Dermis blood vessel endothelial cell (primary cell): Measurements from ENCODE around the gene DENND2D. TPM values are rescaled to one million over a fixed set of nuclear protein-coding genes. Genes with fewer than 3 reads are reported as not detected.
A peak's percentile ranks its signal among the peaks of the same experiment; 100 is the strongest.

Experiments
- DNase-seq: peaks from one replicate; pipeline ENCODE4 v3.0.0; 2010
- total RNA-seq: library from RNA; depleted of rRNA; stranded (reverse); fragments of >200 nt; gene quantifications from 2 replicates; pipeline ENCODE4 v1.2.3, GENCODE V29; 2014

The DENND2D gene
- total RNA-seq, result 2.6 and 2.7 TPM in 2 replicates

DNA sequence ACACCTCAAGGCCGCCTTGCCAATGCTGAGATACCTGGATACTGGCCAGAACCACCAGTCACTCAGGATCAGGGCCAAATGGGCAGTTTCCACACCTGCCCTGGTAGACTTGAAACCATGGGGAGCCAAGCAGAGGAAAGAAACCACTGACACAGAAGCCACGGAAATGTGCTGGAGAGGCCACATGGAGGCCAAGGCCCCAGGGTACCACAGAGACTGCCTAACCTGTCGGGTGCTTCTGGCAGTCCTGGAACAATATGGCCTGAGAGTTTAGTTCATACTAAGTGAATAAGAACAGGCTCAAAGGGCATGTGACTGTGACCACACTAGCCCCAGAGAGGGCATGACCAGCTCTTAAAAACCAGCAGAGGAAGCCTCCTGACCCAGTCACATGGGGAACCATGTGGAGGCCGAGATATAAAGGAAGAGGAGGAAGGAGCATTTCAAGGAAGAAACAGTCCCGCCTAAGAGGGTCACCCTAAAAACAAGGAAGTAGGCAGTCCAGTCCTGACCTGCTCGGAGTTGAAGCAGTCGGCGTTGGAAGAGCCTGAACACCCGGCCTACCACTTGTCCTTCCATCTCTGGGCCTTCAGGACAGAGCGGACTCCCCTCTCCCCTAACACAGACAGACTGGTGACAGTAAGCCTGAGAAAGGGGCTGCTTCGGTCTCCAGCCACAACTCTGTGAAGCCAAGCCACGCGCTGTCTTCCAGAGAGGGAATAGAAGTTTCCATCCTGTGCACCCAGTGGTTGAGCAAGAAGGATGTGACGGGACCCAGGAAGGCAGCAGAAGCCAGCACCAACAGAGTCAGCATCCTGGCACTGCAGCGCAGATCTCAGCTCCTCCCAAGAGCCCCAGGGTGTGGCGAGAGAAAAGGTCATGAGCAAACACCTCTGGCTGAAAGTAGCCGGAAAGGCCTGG, at the start of gene DENND2D:
DENND2D (minus strand) TSS at position 766 of the 921 bp plus-strand sequence; CDS start at position 579, 187 bp downstream.
- DNase-seq, result no peak

DNA sequence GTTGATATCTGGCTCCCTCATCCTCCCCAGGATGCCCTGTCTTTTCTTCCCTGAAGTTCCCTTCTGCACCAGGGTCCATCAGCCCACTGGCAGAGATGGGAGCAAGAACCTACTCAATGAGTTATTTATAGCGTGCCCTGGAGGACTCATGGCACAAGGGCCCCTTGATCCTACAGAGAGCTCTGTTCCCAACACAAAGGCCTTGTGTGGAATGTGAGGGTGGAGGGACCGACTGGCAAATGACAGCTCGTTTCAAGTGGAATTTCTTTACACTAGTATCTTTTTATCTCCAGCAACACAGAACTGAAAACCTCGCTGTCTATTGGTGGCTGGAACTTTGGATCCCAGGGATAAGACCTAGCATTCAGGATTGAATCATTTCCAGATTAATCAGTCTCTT, 49.5 kb upstream of the DENND2D start:
- DNase-seq, result no peak

DNA sequence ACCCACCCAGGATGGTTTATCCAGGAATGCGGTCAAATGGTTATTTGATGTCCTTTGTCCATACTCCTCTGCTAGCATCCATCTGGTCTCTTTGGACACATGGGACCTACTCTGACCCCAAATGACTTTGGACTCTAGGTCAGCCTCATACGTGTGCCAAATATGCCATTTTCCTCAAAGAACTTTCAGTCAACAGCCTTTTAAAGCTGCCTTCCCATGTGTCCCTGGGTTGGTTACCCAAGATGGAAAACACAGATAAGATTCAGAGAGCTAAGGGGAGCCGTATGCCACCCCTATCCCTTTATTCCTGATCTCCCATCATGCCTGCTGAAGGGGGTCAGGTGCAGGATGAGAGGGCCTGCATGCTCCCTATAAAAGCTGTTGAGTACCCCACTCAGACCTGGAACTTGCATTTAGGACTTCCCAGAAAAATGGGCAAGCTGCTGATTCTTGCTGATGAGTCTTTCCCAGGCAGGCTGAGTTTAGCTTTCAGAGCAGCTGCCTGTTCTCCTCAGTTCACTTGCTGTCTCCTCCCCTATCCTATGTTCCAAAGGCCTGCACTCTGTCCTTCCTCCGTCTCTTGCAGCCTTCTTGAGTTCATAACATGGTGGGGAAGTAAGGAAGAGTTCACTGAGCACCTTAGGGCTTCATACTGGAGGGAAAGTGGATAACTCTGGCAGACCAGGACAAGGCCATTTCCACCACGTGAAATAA, 46.8 kb upstream of the DENND2D start:
- no peak for DNase-seq

DNA sequence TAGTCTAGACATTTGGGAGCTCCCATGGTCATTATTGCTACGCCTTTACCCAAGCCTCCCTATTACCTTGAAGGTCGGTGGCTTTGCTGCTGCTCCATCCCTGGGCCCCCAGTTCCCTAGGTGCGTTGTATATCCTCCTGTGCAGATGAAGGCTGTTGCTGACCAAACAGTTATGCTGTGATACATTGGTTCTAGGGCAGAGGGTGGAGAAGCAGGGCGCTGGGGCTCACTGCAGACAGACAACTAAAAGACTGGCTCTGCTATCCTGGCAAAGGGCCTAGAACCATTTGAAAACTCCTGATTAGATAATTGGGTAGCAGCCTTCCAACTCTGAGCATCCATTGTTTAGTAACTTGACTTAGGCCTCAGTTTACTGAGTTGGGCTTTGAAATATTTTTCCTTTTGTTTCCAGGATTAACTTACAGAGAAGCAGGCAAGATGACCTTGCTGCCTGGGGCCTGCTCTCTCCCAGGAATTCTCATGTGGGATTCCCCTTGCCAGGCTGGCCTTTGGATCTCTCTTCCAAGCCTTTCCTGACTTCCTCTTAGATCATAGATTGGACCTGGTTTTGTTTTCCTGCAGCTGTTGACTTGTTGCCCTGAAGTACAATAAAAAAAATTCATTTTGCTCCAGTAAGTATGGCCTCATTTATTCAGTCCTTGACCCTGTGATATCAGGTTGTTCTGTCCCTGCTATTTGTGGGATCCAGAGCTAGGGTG, 42.5 kb upstream of the DENND2D start:
- peak; percentile 45 for DNase-seq

DNA sequence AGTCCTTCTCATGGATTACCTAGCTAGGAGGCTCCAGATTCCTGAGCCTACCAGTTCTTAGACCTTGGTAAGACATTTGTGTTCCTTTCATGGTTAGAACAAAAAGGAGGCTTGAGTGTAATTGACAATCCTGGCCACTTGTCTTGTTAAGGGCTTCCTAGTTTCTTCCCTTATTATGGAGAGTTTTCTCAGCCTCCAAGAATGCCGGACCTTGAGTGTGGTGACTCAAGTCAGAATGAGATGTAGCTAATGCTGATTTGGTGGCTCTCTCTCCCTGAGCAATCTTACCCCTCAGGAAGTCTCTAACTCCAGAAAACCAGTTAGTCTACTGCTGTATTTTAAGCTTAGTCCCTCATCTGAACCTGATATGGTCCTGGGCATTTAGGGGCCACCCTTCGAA, 41.4 kb upstream of the DENND2D start:
- no peak for DNase-seq

GRCh38 chr1:111238056-111238795, 37.8 kb upstream of the DENND2D start:
- DNase-seq, result no peak

- no peak for DNase-seq
Measured at GRCh38 chr1:111236806-111237205, 36.4 kb upstream of the DENND2D start.

DNA sequence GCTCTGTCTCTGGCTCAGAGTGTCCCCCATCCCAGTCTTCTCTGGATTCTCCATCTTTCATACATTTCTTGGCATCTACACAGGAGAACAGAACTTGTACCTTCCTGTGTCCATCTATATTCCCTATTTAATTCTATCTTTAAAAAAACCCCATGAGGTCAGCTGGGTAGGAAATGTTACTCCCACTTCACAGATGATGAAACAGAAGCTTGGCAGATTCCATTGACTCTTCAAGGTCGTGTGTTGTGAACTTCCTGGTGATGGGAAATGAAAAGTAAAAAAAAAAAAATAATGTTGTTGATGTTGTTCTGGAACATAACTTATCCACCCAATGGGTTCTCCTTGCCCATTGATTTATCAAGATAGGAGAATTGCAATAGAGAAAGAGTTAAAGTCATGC, 35.9 kb upstream of the DENND2D start:
- no peak for DNase-seq

GRCh38 chr1:111234866-111235265, 34.4 kb upstream of the DENND2D start:
- DNase-seq, result no peak

- no peak for DNase-seq
Measured at GRCh38 chr1:111234258-111234657, 33.8 kb upstream of the DENND2D start.

GRCh38 chr1:111232134-111232533, 31.7 kb upstream of the DENND2D start:
- no peak for DNase-seq

DNA sequence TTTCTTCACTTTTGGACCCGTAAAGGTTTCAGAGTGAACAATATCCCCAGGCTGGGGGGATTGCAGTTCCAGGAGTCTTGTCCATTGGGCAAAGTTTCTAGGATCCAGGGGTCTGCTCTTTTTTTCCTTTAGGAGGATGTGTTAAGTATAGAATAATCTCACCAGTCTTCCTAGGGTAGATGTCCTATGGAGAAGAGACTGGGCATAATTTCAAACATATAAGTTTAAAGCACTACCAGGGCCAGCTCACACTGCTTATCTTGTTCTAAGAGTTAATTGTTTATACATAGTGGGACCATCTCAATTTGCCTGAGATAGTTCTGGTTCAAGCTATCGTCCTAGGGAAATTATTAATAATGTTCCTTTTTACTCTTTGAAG, 28.3 kb upstream of the DENND2D start:
- no peak for DNase-seq

DNA sequence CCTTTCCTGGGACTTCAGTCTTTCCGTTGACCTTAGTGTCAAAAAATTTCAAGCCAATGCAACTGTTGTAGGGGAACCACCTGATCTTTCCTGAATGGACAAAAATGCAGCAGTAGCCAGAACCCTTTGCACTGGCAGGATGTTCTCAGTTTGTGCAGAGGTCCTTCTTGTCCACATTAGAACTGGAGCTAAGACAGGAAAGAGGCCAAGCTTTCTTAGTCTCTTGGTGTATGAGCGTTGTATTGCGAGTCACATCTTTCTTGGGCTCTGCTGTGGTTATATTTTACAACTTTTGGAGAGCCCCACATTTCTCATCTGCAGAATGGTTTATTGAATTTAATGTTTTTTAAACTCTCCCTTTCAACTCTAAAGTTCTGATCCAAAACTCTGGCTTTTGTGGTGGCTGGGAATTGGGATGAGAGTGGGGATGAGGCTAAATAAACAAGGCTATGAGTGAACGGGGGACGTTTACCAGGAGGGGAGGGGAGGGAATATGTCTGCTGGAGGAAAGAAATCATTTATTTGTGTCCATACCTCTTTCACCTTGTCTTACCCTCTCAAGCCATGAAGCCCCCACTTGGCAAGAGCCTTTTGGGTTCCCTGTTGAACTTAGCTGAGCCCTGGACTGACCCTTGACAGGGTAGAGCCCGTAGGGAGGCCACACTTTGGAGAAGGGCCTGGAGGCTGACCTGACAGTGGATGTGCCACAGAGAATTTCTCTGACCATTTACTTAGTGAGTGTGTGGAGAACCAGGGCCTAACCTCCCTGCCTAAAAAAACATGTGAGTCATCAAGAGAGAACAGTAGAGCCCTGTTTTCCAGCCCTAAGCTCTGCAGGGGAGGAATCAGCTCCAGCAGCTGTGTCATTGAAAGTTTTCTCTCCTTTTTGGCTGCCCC, 27.7 kb upstream of the DENND2D start:
- peak; percentile 47 for DNase-seq

DNA sequence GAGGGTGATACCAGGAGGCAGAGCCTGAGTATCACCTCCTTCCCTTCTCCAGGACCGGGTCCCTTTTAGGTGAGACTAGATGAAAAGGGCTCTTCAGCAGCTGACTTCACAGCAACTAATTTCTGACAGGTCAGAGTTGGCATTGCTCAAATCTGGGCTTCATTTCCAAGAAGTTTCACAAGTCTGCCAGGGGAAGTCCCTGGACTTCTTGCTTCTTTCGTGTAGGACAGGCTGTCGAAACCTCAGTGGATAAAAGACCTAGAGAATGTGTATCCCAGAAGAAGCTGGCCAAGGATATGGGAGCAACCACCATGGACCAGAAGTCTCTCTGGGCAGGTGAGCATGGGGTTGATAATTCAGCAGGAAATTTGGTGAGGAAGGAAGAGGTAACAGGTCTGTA, 27.0 kb upstream of the DENND2D start, which contains the start of gene CHI3L2:
CHI3L2 (plus strand) TSS at position 280 of the 400 bp plus-strand sequence; CDS start at position 297, 17 bp downstream.
- DNase-seq, result no peak

DNA sequence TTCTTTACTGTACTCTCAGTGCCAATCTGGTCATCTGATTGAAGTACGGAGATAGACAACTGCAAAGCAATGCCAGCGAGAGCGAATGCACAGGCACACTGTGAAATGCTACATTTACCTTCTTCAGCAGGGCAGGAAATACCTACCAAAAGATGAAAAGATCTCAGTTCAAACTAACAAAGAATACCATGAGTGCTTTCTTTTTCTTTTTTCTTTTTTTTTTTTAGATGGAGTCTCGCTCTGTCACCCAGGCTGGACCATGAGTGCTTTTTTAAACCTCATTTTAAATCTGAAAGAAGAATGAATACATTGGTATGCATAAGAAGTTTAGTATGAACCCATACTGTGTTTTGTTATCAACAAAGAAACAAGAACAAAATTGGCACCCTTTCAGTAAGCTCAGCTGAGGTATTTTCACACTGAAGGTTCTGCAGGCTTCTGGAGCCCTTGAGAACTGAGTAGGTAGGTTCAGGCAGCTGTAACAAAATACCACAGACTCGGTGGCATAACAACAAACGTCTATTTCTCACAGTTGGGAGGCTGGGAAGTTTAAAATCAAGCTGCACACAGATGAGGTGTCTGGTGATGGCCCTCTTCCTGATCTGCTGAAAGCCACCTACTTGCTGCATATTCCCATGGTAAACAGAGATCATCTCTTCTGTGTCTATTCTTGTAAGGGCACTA, 25.4 kb upstream of the DENND2D start:
- DNase-seq, result no peak

DNA sequence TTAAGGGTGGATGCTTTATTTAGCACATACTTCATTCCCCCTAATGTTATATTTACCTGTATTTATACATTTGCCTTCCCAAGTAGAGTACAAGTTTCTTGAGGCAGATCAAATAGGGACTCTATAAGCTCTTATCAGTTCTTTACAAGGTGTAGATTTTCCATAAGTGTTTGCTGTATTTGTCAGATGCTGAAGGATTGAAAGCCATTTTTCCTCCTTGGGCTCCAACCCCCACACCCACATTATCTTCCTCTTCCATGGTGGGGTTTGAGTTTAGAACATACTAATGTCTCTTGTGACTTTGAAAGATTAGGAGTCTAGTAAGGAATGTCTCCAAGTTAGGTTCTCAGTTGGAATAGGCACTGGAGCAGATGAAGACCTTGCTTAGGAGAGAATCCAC, 24.6 kb upstream of the DENND2D start:
- DNase-seq, result no peak

- DNase-seq, result no peak
Measured at GRCh38 chr1:111223126-111223685, 22.8 kb upstream of the DENND2D start.

GRCh38 chr1:111222308-111223125, 22.1 kb upstream of the DENND2D start:
- peak; percentile 74 for DNase-seq

DNA sequence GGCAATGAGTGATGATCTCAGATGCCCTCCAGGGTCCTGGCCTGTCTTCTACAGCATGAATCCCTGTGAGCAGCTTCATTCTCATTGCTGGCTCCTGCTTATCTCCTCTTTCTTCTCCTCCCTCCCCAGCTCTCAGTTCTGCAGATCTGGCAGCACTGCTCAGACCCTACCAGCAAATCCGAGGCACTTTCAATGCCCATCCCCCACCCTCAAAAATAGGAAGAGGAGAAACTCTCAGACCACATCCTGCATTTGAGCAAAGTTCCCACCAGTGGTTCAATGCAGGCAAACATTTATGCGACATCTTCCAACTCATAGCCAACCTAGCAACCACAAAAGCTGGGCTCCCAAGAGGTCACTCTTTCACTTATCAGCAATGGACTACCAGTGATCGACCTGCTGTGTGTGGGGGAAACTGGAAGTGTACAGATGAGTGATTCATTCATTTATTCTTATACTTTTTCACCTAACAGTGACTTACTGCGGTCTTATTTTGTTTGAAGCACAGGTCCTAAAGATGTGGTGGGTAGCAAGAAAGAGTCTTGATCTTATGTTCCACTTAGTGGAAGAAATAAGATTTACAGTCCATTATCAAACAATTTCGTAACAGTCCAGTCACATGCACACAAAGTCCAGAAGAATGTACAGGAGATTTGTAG, 21.3 kb upstream of the DENND2D start:
- no peak for DNase-seq
